Measurements from ENCODE around the gene TOMM7.
"Not testable (repeated sequence)": the region's sequence is repeated elsewhere in the genome, so short reads cannot be mapped to it uniquely, and the experiment has no call there.

Gene TOMM7

DNA sequence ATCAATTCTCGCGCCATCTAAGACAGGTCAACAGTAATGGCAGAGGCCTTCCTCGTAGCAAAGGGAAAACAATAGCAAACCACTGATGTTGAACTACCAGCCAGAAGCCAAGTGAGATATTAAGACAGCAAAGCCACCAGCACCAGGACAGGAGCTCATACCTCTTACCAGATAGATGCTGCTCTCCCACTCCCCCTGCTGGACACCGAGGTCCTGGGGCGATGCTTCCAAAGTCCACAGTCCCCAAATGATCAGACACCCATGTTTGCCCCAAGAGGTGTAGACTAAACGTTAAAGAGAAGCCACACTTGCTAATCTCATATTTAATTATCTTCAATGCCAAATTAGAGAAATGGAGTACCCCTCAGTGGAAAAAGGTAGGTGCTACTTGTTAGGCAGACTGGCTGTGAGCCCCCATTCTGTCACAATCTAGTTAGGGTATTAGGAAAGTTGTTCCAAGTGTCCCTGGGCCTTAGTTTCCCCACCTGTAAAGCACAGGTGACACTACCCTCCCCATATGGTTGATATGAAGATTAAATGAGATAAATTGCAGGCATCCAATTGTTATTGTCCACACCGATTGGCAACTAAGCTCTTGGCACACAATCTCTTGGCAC is 39.9 kb downstream of the TOMM7 start:
- DNase-seq = peak; percentile 6 to 61 (median 39)

DNA sequence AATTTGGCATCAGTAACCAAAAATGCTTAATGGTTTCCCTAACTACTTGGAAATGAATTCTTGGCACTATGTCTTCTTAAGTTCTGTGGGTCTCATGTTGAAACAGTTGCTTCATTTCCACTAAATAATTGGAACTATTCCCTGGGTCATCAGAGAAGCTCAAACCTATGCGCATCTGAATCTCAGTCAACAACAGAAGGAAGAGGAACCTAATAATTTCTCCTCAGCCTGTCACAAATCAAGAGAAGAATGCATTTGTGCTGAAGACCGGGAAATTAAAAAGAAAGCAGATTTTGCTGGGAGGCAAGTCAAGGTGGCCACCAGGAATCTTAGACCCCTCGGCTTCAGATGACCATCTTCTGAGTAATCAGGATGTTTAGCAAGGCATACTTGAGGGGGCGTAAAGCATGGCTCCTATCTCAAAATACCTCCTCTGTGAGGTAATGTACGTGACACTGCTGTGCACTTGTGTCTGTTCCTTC is 41.4 kb downstream of the TOMM7 start:
- no peak for DNase-seq

DNA sequence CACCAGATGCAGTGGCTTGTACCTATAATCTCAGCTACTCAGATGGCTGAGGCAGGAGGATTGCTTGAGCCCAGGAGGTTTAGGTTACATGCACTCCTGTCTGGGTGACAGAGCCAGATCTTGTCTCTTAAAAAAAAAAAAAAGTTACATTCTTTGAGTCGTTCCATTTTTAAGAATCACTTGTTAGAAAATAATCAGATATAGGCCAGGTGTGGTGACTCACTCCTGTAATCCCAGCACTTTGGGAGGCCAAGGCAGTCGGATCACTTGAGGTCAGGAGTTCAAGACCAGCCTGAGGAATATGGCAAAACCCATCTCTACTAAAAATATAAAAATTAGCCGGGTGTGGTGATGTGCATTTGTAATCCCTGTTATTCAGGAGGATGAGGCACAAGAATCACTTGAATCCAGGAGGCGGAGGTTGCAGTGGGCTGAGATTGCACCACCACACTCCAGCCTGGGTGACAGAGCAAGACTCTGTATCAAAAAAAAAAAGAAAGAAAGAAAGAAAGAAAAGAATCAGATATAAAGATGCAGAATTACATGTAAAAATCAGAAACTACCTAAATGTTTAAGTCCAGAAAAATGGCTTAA is 42.8 kb downstream of the TOMM7 start:
- not testable (repeated sequence) for DNase-seq

DNA sequence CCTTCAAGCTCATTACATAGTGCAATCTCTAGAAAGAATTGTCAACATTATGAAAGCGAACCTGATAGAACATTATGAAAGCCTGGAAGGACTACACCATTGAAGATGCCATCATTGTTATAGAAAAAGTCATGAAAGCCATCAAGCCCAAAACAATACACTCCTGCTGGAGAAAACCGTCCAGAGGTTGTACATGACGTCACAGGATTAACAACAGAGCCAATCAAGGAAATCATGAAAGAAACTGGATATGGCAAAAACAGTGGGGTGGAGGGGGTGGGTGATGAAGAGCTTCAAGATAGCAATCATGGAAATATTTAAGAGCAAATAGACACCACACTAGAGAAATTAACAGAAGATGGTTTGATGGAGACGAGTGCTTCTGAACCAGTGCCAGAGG is 45.7 kb downstream of the TOMM7 start:
- no peak for DNase-seq

- no peak for DNase-seq
Measured at GRCh38 chr7:22772885-22773284, 49.8 kb downstream of the TOMM7 start.

GRCh38 chr7:22771872-22772228 is 50.8 kb downstream of the TOMM7 start:
- DNase-seq = no peak

DNA sequence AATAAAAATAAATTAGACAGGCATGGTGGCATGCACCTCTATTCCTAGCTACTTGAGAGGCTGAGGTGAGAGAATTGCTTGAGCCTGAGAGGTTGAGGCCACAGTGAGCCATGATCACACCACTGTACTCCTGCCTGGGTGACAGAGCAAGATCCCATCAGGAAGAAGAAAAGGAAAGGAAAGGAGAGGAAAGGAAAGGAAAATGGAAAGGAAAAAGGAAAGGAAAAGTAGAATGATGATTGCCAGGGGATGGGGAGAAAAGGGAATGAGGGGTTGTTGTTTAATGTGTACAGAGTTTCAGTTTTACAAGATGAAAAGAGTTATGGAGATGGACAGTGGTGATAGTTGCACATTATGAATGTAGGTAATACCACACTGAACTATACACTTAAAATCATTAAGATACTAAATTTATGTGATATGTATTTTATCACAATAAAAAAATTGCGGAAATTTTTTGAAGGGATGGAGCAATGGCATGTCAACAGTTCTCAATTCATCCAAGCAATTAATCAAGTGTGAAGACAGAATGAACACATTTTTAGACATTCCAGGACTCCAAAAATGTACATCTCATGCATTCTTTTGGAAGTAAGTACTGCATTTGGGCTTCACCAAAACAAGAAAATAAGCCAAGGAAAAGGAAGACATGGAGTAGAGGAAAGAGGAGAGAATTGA is 51.3 kb downstream of the TOMM7 start:
- DNase-seq = no peak

DNA sequence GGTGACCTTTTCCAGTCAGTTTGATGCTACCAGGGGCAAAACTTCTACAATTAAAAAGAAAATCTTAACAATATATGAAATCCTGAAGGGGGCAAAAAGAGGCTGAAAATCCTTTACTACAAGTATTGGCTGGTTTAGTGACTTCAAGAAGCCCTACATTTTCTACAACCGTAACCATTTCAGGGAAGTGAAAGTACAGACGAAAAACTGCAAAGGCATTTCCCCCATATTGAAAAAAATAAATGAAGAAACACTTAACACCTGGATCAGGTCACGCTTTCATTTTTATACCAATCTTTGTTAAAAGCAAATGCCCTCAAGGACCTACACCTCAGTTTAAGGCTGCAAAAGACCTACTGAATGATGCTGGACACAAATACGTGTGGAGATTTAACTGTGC is 57.0 kb downstream of the TOMM7 start:
- DNase-seq = no peak
